GM21737 (cell line): Measurements from ENCODE around the gene HACD2.
A peak's percentile ranks its signal among the peaks of the same experiment; 100 is the strongest.
"Not testable (repeated sequence)": the region's sequence is repeated elsewhere in the genome, so short reads cannot be mapped to it uniquely, and the experiment has no call there.

Experiments
- ATAC-seq: cut with Tn5 transposase; IDR thresholded peaks from one replicate; pipeline ENCODE4 v1.9.1; 2021; ENCODE audit warnings: mild to moderate bottlenecking, moderate library complexity; ENCODE audit not compliant: unreplicated experiment

HACD2 gene

DNA sequence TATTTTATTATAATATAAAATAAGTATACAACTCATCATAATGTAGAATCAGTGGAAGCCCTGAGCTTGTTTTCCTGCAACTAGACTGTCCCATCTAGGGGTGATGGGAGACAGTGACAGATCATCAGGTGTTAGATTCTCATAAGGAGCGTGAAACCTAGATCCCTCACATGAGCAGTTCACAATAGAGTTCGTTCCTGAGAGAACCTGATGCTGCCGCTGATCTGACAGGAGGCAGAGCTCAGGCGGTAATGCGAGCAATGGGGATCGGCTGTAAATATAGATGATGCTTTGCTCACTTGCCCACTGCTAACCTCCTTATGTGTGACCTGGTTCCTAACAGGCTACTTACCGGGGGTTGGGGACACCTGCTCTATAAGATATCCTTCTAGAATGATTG lies 26.8 kb upstream of the HACD2 start:
- not testable (repeated sequence) for ATAC-seq

DNA sequence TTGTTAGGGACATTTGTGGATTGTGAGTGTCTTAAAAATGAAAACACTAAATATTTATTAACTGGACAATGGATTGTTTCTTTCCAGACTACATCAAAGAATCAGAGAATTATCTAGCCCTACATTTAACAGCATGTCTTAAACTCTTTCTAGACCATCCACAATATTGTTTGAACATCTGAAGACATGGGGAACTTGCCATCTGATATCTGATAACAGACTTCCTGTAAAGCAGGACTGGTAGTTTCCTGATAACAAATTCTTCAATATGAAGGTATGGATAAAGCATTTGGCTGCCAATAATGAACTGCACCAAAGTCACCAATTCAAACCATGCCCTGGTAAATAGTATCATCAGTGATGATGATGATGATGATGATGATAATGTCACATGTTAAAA lies 26.2 kb upstream of the HACD2 start:
- ATAC-seq: no peak

DNA sequence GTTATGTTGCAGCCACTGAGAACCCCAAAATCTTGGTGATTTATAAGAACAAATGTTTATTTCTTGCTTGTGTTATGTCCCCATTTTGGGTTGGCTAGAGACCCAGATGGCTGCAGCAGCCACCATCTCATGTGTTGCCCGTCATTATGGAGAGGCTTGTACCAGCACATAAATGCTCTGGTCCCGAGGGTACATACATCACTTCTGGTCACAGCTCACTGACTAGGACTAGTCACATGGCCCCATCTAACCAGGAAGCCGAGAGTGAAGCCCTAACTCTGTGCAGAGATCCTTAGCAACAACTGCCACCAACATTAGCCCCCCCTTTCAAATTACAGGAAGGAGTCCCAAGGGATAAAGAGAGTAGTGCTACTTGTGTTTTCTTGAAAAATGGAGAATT lies 25.5 kb upstream of the HACD2 start:
- ATAC-seq: peak; percentile 81

DNA sequence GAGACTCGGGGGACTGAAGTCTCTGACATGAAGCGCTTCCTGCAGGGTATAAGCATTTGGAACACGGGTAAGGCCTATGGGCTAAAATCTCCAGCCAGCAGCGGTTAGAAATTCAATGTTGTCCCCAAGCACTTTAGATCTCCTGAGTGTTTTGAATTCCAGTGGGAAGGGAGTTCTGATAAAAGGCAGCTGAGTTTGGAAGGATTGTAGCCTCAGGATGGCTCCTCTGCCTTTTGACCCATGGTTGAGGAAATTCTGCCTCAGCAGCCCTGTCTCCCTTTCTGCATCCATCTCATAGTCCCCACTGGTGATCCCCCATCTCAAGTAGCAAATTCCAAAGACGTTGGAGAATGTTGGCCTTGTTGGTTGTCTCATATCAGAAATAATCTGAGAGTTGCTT lies 24.2 kb upstream of the HACD2 start:
- no peak for ATAC-seq

DNA sequence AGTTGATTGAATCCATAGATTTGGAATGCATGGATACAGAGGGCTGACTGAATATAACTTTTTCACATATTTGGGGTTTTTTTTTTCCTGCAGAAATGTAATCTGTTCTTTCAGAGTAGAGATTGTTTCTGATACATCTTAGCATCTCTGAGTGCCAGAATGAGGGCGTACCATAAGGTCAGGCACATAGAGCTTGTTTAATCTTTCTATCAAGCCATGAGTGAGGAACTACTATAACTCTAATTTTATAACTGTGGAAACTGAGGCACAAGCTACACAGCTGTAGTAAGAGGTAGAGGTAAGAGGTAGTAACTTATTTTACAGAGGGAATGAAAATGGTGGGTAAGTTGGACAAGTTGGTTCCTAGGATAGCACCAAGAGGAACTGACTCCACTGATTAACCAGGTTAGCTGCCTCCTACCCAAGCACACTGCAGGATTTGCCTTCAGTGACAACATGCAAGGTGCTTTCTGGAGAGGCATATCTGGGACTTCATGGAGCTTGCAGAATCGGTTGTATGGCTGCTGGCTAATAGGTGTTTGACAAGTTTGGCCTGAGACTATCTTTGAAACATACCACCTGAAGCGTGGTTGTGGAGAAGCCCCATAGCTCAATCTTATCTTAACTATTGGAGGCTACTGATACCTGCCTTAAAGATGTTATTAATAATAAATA lies 23.5 kb upstream of the HACD2 start:
- no peak for ATAC-seq

DNA sequence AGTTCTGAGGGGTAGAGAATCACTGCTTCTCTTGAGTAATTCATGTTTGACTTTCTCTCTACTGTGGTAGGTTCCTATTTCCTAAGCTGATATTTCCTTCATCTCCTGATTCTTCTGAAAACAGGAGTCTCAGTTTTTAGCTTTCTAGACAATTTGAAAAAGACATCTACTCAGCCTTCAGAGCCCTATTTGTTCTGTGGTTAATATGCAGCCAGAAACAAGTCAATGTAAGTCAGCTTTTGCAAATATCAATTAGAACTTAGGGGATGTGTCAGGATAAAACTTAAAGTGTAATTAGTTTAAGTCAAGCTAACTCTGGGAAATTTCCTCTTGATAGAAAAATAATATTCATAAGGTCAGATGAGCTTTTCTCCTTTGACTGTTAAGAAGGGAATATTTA lies 21.7 kb upstream of the HACD2 start:
- ATAC-seq: no peak

DNA sequence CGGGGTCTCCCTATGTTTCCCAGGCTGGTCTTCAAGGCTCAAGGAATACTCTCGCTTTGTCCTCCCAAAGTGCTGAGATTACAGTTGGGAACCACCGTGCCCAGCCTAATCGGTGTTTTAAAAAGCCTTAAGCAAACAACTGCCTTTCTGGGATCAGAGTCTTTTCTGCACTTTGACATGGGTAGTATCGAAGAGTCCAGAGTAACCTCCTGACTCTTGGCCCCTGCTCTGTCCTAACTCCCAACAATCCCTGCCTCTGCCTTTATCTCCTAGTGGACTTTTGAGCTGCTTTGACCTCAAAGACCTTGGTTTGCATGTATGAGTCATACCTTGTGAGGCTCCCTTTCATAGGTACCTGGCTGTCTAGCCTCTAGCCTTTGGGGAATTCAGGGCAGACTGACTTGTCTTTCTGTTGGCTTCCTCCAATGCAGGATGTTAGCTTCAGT lies 21.0 kb upstream of the HACD2 start:
- peak; percentile 64 for ATAC-seq

DNA sequence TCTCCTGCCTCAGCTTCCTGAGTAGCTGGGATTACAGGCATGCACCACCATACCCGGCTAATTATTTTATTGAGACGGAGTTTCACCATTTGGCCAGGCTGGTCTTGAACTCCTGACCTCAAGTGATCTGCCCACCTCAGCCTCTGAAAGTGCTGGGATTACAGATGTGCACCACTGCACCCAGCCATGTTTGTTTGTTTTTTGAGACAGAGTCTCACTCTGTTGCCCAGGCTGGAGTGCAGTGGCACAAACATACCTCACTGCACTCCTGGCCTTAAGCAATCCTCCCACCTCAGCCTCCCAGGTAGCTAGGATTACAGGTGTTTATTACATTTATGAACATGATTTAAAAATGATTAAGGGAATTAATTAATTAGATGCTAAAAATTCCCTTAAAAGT lies 18.3 kb upstream of the HACD2 start:
- not testable (repeated sequence) for ATAC-seq

DNA sequence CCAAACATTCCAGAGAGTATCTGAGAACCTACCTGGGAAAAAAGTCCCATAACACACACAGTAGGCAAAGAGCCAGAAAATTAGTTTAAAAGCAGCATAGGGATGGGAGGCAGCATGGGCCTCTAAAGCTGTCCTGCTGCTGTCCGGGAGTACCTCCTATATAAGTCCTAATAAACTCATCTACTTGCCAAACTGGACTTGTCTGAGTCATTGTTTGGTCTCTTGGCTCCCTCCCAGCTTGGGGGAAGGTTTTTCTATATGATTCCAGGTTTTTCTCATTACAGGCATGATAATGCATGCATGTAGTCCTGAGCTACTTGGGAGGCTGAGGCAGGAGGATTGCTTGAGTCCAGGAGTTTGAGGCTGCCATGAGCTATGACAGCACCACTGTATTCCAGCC lies 17.5 kb upstream of the HACD2 start:
- ATAC-seq: no peak

DNA sequence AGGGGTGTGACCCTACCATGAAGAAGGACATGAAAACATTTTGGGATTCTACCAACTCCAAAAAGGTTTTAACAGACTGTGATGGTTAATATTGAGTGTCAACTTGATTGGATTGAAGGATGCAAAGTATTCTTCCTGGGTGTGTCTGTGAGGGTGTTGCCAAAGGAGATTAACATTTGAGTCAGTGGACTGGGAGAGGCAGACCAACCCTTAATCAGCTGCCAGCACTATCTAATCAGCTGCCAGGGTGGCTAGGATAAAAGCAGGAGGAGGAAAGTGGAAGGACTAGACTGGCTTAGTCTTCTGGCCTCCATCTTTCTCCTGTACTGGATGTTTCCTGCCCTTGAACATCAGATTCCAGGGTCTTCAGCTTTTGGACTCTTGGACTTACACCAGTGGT lies 16.0 kb upstream of the HACD2 start:
- ATAC-seq: not testable (repeated sequence)

DNA sequence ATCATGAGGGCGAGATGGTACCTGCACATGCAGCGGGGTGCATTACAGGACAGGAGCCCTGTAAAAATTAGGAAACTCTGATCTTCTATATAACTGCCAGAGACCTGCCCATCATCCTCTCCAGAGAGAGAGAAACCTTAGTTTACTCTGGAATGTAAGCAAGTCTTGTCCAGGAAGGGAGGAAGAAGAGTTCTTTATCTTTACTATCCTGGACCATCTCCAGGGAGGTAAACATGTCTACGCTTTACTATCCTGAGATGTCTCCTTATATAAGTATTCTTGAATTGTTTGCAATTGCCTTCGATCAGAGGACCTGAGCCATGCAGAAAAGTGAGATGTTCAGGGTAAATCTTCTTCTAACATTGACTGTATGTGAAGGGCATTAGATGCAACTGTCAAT lies 12.7 kb upstream of the HACD2 start:
- no peak for ATAC-seq

DNA sequence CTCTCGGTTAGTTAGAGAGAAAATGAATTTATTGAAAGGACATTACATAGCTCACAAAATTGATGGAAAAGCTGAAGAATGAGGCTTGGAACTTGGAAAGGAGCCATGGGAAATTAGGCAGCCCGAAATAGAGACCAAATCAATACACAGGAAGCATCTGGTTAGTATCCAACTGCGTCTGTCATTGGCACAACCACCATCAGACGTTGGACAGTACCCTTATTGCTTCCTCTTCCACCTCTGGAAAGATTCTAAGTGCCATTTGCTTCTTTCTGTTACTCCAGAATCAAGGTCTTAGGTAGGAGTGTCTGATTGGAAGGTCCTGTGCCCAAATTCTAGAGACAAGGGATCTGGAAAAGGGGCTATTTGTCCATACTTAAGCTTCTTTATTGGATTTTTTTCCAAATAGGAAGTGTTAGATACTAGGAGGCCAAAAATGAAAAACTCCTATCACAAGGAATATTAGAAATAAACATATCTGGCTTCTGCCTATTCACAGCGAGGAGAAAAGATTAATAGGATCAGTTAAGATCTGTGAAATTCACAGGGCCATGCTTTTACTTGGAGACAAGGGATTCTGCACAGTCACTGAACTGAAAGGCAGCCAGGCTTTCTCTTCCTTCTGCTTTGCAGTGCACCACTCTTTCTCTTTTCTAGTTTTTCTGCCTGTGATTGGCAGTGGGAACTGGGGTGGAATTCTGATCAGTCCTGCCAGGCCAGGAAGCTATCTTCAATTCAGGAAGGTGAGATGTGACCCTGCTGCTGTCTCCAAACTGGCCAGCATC lies 10.7 kb upstream of the HACD2 start:
- no peak for ATAC-seq

DNA sequence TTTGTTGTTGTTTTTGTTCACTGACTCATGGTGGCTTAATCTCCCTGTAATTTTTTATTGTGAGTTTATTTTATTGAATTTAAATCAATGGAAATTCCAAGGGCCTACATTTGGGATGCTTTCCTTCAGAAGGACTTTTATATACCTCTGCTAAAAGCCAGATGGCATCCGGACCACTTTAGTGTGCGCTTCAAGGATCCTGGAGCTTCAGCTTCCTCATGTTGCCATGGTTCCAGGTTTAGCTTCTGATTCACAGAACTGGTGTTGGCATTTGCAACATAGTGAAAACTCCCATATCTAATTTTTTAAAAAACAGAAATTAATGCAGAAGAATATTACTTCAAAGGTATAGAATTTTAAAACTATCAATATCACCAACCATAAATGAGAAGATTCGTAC lies 8.5 kb upstream of the HACD2 start:
- no peak for ATAC-seq

DNA sequence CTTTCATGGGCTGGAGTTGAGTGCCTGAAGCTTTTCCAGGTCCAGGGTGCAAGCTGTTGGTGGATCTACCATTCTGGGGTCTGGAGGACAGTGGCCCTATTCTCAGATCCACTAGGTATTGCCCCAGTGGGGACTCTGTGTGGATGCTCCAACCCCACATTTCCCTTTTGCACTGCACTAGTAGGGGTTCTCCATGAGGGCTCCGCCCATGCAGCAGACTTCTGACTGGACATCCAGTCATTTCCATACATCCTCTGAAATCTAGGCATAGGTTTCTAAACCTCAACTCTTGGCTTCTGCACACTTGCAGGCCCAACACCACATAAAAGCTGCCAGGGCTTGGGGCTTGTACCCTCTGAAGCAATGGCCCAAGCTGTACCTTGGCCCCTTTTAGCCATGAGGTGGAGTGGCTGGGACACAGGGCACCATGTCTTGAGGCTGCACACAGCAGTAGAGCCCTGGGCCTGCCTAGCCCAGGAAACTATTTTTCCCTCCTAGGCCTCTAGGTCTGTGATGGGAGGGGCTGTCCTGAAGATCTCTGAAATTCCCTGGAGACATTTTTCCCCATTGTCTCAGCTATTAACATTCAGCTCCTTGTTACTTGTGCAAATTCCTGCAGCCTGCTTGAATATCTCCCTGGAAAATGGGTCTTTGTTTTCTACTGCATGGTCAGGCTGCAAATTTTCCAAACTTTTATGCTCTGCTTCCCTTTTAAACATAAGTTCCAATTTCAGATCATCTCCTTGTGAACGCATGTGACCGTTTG lies 6.0 kb upstream of the HACD2 start:
- no peak for ATAC-seq

DNA sequence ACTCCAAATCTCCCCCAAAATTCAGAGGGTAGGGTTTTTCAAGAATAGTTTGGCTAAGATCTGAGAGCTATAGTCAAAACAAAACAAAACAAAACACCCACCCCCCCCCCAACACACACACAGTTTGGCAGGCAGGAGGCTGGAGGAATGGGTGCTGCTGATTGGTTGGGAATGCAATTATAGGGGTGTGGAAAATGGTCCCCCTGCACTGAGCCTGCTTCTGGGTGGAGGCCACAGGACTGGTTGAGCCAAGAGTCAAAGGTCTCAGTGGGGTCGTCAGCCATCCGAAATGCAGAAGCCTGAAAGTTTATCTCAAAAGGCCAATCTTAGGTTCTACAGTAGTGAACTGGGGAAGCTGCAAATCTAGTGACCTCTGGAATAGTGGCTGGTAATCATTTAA lies 2.5 kb upstream of the HACD2 start:
- ATAC-seq: no peak

DNA sequence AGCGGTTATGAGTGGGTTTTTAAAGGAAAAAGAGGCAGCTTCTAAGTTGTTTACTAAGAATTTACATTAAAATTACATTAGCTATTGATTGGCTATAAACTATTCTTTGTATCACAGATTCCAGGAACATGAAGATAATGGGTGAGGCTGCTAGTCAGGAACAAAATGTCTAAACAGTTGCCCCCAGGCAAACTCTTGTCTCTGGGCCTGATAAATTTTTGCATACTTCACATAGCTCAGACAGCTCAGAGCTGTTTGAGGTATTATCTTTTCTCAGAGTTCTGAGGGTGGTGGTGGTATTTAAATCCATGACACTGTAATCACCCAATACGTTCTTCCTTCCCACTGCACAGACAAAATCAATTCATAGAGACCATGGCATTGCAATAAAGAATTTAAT lies 2.1 kb upstream of the HACD2 start:
- ATAC-seq: no peak

DNA sequence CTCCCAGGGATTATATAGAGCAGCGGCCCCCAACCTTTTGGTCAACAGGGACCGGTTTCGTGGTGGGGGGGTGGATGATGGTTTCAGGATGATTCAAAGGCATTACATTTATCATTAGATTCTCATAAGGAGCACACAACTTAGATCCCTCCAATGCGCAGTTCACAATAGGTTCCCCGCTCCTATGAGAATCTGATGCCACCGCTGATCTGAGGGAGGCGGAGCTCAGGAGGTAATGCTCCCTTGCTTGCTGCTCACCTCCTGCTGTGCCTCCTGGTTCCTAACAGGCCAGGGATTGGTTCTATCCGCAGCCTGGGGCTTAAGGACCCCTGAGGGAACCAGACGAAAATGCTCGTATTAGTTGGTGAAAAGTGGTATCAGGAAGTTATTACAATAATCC lies 1.3 kb upstream of the HACD2 start:
- ATAC-seq: no peak

DNA sequence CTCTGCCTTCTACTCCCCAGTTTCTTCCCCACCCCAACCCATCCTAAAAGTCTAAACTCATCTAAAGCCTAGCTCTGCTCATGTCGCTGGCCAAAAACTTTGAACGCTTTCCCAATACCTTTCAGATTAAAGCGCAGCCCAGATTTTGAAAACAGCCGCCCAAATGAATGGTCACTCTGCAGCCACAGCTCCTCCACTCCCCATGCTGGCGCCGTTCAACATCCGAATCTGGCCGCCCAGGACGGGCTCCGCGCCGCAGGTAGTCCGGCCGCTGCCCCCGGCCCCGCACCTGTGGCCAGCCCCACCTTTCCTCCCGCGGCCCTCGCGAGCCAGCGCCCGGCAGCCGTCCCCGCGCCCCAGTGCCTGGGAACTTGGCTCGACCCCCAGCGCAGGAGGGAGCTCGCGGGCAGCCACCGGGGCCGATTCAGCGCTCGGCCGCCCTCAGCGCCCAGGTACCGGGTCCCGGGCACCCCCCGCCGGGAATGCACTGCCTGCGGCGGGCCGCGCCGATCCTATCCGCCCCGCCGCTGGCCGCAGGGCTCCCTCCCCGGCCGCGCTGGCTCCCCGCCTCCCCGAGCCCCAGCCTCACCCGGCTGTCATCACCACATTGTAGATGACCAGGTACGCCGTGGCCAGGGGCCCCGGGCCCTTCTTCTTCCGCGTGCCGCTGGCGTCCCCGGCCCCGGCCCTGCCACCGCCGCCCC lies 417 bp downstream of the HACD2 start:
- ATAC-seq: peak; percentile 31

DNA sequence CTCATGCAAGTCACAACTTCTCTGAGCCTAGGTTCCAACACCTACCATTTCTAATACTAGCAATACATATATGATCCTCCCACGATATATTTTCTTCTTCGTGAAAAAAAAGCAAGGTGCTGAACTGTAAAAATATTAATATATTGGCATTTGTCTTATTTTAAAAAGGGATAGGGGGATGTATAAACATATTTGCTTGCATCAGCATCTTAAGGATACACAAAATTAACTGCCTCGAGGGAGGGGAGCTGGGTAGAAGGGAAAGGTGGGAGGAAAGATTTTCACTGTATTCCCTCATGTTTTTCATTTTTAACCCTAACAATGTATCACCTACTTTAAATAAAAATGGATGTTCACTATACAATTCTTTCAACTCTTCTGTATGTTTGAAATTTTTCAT lies 1.3 kb downstream of the HACD2 start:
- no peak for ATAC-seq

DNA sequence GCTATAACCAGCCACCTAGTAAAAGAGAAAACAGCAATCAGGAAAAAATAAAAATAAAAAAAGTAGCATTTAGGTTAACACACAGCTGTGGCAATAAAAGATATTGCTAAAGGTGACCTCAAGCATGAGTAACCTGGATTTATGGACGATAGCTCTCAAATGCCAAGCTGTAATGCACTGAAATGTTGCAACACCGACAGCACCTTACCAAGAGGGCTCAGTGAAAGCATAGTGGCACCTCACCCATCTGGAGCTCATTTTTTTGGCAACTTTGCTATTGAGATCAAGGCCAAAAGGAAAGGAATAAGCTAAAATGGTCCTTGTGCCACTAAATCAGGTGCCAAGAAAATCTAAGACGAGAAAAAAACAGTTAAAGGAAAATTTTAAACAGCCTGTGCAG lies 2.5 kb downstream of the HACD2 start:
- ATAC-seq: no peak

DNA sequence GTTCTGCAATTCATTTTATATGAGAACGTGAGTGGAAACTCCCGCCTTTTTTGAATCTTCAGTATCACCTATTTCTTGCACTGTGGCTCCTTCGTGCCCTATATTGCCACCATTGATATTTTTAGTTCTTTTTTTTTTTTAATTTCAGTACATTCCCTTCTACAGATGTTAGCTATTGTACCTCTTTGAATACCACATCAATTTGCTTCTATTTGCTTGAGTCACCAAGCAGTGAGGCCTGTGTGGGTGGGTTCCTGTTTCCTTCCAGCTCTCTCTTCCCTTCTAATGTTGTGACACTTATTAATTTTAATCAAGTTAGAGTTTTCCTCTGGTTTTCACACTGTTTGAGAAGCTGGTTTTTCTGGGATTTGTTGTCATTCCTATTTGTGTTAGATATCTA lies 8.7 kb downstream of the HACD2 start:
- no peak for ATAC-seq
